Myocyte (in vitro differentiated cells): ENCODE results near the gene ANAPC4. TPM values are rescaled to one million over a fixed set of nuclear protein-coding genes. Genes with fewer than 3 reads are reported as not detected.
A peak's percentile ranks its signal among the peaks of the same experiment; 100 is the strongest.

Experiments
- DNase-seq: peaks from one replicate; pipeline ENCODE4 v3.0.0-alpha.2; 2012; ENCODE audit warnings: low read depth
- total RNA-seq: library from RNA; depleted of rRNA; stranded (reverse); fragments of >200 nt; gene quantifications from 2 replicates; pipeline ENCODE4 v1.2.3, GENCODE V29; 2014

ANAPC4 gene
- total RNA-seq, 1 donor from 2014 or later: 16.8 TPM

DNA sequence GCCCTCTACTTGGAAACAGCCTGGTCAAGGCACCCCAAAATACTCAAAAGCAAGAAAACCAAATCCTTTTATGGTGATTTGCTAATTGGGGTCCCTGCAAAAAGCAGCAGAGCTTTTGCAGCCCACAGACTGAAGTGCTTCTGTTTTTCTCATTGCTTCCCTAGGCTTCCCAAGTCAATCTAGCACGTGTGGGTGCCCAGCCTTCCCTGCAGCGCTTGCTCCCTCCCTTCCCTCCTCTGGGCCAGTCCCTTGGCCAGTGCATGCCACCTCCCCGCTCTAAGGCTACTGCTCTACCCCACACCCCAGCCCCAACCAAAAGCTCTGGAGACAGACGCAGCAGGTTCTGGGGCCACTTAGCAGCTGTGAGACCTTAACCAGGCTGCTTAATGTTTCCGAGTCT, 53.6 kb downstream of the ANAPC4 start:
- DNase-seq: no peak

DNA sequence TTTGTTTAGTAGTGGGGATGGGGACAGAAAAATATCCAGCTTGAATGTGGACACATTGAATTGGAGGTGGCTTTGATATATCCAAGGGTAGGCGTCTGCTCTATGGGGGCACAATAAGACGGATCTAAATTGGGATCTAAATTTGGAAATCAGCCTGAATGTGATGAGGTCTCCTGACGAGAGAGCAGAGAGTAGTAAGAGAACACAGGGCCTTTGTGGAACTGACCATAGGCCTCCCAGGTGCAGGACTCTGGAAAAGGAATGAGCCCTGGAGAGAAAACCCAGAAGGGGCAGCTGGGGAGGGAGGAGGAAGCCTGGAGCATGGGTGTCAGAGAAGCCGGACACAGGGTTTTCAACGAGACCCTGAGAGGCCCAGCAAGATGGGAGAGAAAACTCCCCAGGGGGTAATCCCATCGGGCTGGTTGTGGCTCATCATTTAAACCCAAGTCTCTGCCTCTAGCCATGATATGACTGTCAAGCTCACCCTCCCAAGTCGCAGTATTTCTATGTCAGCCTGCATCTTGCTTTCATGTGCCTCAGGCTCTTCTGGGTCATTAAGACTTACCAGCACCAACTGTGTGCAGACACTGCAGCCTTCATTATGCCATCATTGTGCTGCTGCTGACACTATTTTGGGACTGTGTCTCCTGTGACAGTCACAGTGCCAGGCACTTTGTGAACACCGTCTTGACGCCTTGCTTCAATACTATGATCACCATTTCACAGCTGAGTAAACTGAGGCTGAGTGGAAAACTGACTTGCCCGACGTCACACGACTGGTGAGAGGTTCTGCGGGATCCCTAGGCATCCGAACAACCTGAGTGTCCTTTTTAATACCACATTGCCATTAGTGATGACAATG, 57.1 kb downstream of the ANAPC4 start:
- DNase-seq: no peak

DNA sequence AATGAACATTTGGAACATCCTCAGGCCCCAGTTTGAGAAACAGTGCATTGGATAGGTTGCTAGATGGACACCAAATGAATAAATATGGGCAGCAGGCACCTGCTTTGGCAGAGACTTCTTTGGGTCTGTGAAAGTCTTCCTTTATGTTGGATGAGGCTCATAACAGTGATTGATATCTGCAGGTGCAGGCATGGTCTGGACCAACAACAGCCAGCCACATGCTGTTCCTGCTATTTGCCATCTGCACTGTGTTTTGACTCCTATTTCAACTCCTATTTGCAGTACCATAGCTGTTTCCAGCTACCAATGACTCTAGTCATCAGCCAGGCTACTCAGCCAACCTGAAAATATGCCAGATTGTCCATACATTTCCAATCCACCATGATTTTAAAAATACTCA, 60.9 kb downstream of the ANAPC4 start:
- peak; percentile 90 for DNase-seq

DNA sequence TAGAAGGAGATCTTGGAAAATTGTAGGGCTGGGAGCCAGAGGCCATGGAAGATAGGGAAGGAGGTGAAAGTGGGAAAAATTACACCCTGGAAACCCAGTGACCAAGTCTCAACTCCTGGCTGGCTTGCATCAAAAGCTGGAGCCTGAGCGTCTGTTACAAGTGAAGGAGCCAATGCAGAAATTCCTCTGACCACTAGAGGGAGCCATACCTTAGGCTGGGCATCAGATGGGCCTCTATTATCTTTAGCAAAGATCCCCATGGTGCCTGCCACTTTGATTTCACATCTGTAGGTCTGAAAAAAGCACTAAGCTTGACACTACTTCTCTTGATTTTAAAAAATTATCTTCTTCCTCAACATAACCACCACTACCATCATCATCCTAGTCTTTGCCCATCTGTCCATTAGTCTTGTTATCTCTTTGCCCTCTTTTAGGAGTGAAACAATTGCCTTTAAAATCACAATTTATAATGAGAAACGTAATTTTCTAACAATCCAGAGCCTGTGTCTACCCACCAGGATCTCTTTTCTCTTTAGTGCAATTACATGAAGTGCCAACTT, 62.9 kb downstream of the ANAPC4 start:
- peak; percentile 70 for DNase-seq

- no peak for DNase-seq
Measured at GRCh38 chr4:25440478-25441030, 63.5 kb downstream of the ANAPC4 start.

GRCh38 chr4:25441519-25442117, 64.6 kb downstream of the ANAPC4 start:
- peak; percentile 58 for DNase-seq

GRCh38 chr4:25442863-25443307, 65.8 kb downstream of the ANAPC4 start:
- DNase-seq: no peak

DNA sequence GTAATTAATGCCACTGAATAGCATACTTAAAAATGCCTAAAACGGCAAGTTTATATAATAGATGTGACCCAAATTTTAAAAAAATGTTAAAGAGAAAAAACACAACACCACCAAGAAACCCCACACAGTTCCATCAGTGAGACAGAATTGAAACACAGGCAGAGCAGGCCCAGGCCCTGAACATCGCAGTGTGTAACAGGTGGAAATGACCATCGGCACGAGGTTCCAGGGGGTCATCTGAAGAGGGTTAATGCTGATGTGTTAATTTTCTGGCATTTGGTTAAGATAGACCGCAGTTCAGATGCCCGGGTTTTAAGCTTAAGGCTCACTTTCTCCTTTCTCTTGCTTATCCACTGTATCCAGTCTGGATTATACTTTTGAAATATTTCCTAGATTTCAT, 66.8 kb downstream of the ANAPC4 start:
- DNase-seq: no peak

GRCh38 chr4:25446611-25447010, 69.5 kb downstream of the ANAPC4 start:
- DNase-seq: no peak

GRCh38 chr4:25448379-25449109, 71.5 kb downstream of the ANAPC4 start:
- peak; percentile 76 for DNase-seq

DNA sequence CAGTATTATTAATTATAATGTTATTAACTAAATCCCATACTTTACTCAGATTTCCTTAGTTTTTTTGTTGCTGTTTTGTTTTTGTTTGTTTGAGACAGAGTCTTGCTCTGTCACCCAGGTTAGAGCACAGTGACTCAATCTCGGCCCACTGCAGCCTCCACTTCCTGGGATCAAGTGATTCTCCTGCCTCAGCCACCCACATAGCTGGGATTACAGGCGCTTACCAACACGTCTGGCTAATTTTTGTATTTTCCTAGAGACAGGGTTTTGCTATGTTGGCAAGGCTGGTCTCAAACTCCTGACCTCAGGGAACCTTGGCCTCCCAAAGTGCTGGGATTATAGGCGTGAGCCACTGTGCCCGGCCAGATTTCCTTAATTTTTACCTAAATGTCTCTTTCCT, 72.2 kb downstream of the ANAPC4 start:
- no peak for DNase-seq

GRCh38 chr4:25449688-25450087, 72.6 kb downstream of the ANAPC4 start:
- DNase-seq: no peak

GRCh38 chr4:25450491-25450901, 73.4 kb downstream of the ANAPC4 start:
- no peak for DNase-seq

GRCh38 chr4:25451676-25452075, 74.6 kb downstream of the ANAPC4 start:
- DNase-seq: no peak

GRCh38 chr4:25452081-25452480, 75.0 kb downstream of the ANAPC4 start:
- DNase-seq: no peak

DNA sequence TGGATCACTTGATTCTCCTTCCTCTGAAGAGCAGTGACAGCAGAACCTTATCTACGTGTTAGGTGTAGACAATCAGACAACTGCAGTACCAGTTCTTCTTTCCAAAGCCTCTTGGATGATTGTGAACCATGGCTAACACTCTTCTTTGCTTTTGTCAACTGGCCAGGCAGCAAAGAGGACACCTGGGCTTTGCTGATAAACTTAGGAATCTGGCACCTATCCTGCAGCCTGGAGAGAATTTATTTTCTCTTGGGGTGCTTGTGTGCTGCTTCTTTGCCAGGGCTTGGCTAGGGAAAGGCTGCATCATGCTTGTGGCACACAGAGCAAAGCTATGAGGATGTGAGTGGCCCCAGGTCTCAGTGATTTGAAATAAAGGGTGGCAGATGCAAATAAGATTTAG, 77.4 kb downstream of the ANAPC4 start:
- DNase-seq: no peak

DNA sequence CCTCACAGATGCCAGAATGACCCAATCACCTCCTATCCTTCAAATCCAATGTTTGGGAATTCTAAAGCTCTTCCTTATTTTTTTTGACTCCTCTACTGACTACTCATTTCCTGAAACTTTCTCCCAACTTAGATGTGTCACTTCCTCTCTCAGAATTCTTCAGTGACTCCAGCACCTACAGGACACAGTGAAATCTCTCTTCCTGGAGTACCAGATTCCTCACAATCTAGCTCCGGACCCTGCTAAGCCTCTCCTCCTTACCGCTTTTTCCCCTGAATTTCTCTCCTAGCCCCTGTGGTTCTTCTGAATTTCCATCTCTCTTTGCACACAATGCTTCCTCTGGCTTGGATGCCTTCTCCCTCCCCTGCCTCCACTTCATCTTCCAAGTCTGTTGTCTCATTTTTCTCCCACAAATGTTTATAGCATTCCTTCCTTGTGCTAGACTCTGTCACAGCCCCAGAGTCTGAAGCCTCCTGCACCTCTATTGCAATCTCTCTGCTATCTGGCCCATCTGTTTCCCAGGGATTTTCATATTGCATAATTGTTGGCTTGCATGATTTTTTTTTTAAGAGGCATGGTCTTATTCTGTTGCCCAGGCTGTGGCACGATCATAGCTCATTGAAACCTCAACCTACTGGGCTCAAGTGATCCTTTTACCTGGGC, 80.1 kb downstream of the ANAPC4 start:
- DNase-seq: no peak

DNA sequence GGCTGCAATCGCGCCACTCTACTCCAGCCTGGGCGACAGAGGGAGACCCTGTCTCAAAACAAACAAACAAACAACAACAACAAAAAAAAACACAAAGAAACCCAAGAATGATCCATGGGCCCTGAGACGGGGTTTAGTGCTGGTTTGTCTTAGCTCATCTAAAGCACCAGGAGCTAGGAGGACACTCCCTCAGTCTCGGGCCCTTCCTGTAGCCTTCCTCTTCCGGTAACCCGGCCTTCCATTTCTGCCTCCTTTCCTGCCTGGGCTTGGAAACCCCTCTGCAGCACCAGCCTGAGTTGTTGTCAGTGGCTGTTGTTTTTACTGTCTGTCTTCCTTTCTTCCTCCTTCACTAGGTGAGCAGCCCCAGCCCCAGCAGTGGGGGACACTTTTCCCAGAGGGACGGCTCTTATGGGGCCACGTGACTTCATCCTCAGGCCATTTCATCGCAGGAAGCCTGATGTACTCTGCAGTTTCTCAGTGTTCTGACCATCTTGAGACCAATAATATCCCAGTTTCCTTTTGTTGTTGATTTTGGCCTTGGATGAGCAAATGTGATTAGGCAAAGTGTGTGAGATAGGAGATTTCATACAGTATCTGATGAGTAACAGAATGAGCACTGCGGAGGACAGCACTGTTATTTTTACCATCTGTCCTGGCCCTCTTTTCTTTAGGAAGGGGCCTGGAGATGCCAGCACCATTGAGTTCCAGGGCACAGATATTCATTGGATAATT, 90.1 kb downstream of the ANAPC4 start:
- no peak for DNase-seq

DNA sequence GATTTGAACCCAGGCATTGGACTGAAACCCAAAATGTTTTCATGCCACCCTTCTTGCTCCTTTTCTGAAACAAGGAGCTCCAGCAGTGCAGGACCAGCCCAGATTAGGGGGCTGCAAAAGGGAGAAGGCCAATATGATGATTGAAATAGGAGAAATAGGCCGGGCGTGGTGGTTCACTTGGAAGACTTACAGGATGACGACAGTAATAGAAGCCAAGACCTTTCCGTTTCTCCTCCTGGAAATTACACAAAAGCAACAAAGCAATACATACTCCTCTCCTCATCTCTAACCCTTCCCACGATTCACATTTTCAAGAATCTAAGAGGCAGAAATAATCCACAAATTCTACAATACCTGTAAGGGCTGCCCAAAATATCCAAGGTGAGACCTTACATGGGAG, 90.8 kb downstream of the ANAPC4 start:
- DNase-seq: no peak
